ENCODE results near the gene STK16. TPM values are rescaled to one million over a fixed set of nuclear protein-coding genes. Genes with fewer than 3 reads are reported as not detected.

The STK16 gene
- polyA plus RNA-seq, 3 donors = 16.7 to 40.7 (median 17.8) TPM

- intact Hi-C loops (cut with micrococcal nuclease) = loop anchor here (5.0 kb wide), 2 partner anchors 34 to 41 kb away; partner anchors contain the start of genes TUBA4A (in 2 of the 2), TUBA4B (in 2 of the 2), CNPPD1 (in 1 of the 2) and RETREG2 (in 1 of the 2)
Observed at GRCh38 chr2:219218217-219218731, 27.0 kb upstream of the STK16 start.

More at GRCh38 chr2:219218217-219218731, 27.0 kb upstream of the STK16 start:
- Mint-ChIP-seq H3K9me3 (peaks cover 0 to 15% (median 5%) of the 10 kb centered on the region in 7 donors), H3K36me3 (peaks cover 53 to 61% of the 10 kb centered on the region in 2 donors), H3K4me3 (peak overlapping the region; percentile 70 to 86), H3K4me1 (peaks cover 33% of the 10 kb centered on the region), H3K27ac (peak overlapping the region; percentile 37 to 87 (median 80)), H3K27me3 (ENCODE audit: low read depth in 3 of 3) (peaks cover 45 to 55% (median 46%) of the 10 kb centered on the region in 3 donors)
- peak in 2 of 3 donors; percentile 15 to 32 for DNase-seq
- under 1% methylated on average over 37 of the region's 37 CpGs for WGBS (ENCODE audit: insufficient coverage)
- H3K4me1 ChIP-seq (ENCODE audit: control insufficient read depth in 1 of 2, insufficient read depth in 2 of 2, low read length in 2 of 2) = peaks cover 32 to 37% of the 10 kb centered on the region in 2 donors
- peak overlapping the region; percentile 98 for H3K4me2 ChIP-seq (replicated peaks; ENCODE audit: extremely low read depth, low read length, poor library complexity, severe bottlenecking)
- peaks cover 0 to 45% of the 10 kb centered on the region in 2 donors for H3K27me3 ChIP-seq (ENCODE audit: control insufficient read depth in 2 of 2, insufficient read depth in 2 of 2, low read length in 2 of 2)
- peak overlapping the region; percentile 46 for H3K9ac ChIP-seq (ENCODE audit: insufficient read depth, low read length, poor library complexity, severe bottlenecking)
- H3K4me3 ChIP-seq (replicated peaks in 1 of 3; ENCODE audit: low read depth in 2 of 3, low read length in 3 of 3) = peak overlapping the region; percentile 38 to 79 (median 46)
- H3K36me3 ChIP-seq (replicated peaks in 1 of 2; ENCODE audit: control insufficient read depth in 1 of 2, insufficient read depth in 2 of 2, low read length in 2 of 2) = peaks cover 35 to 39% of the 10 kb centered on the region in 2 donors
- TF ChIP-seq, protein P1, sequence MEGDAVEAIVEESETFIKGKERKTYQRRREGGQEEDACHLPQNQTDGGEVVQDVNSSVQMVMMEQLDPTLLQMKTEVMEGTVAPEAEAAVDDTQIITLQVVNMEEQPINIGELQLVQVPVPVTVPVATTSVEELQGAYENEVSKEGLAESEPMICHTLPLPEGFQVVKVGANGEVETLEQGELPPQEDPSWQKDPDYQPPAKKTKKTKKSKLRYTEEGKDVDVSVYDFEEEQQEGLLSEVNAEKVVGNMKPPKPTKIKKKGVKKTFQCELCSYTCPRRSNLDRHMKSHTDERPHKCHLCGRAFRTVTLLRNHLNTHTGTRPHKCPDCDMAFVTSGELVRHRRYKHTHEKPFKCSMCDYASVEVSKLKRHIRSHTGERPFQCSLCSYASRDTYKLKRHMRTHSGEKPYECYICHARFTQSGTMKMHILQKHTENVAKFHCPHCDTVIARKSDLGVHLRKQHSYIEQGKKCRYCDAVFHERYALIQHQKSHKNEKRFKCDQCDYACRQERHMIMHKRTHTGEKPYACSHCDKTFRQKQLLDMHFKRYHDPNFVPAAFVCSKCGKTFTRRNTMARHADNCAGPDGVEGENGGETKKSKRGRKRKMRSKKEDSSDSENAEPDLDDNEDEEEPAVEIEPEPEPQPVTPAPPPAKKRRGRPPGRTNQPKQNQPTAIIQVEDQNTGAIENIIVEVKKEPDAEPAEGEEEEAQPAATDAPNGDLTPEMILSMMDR (IDR thresholded peaks at IDR 0.05) = no peak
- peak overlapping the region in 1 of 2 donors; percentile 36 for H3K27ac ChIP-seq (ENCODE audit: low read depth in 1 of 2, low read length in 2 of 2)
- H3K9me3 ChIP-seq (replicated peaks in 1 of 2; ENCODE audit: control insufficient read depth in 1 of 2, insufficient read depth in 1 of 2, low read length in 2 of 2) = peaks cover 0 to 5% of the 10 kb centered on the region in 2 donors
- peak overlapping the region; percentile 66 for H2AFZ ChIP-seq (ENCODE audit: insufficient read depth, low read depth, low read length, poor library complexity, severe bottlenecking)
- H4K20me1 ChIP-seq (ENCODE audit: insufficient read depth, low read length) = peaks cover 48% of the 10 kb centered on the region
- no peaks in the 10 kb centered on the region for H3K79me2 ChIP-seq (ENCODE audit: insufficient read depth, low read length)
